ENCODE results near the gene FER.

GRCh38 chr5:108707141-108707540, 40.6 kb upstream of the FER start:
- TF ChIP-seq RBBP5 (conservative IDR thresholded peaks at IDR 0.05) (no peak), POLR2AphosphoS2 (IDR thresholded peaks at IDR 0.05; ENCODE audit: low read depth, low read length) (no peak), BRCA1 (IDR thresholded peaks at IDR 0.05; ENCODE audit: low read depth, low read length) (no peak), CTCF (IDR thresholded peaks at IDR 0.05 in 2 of 3, conservative IDR thresholded peaks at IDR 0.05 in 1 of 3; ENCODE audit: control insufficient read depth in 2 of 3, extremely low read depth in 1 of 3, insufficient read depth in 1 of 3, low read depth in 3 of 3, low read length in 3 of 3) (no peak), BHLHE40 (IDR thresholded peaks at IDR 0.05; ENCODE audit: borderline replicate concordance in 1 of 2, low read depth in 2 of 2, low read length in 1 of 2) (no peak), POLR2AphosphoS5 (IDR thresholded peaks at IDR 0.05; ENCODE audit: low read length) (no peak), CREB1 (IDR thresholded peaks at IDR 0.05; ENCODE audit: low read depth) (no peak), CEBPB (IDR thresholded peaks at IDR 0.05; ENCODE audit: borderline replicate concordance in 1 of 2, low read depth in 2 of 2, low read length in 2 of 2) (no peak), GABPA (IDR thresholded peaks at IDR 0.05; ENCODE audit: low read depth) (no peak), JUND (IDR thresholded peaks at IDR 0.05; ENCODE audit: low read depth, low read length) (no peak), CHD1 (IDR thresholded peaks at IDR 0.05; ENCODE audit: low read depth, low read length) (no peak), NR2C1 (IDR thresholded peaks at IDR 0.05) (no peak), MYC (IDR thresholded peaks at IDR 0.05; ENCODE audit: insufficient read depth, insufficient read length, insufficient replicate concordance, low read length, severe bottlenecking) (no peak), TAF1 (IDR thresholded peaks at IDR 0.05; ENCODE audit: borderline replicate concordance, low read depth, low read length) (no peak)
